Mucosa of descending colon (tissue), 3 donors: ENCODE data around the gene TARBP1. TPM values are rescaled to one million over a fixed set of nuclear protein-coding genes. Genes with fewer than 3 reads are reported as not detected.

Source experiments
- ATAC-seq: fragments of 200-7000 bp; cut with Tn5 transposase; one replicate; pipeline ENCODE4 v1.9.1; 2020; ENCODE audit warnings: mild to moderate bottlenecking, moderate library complexity
- DNase-seq, 3 donors: peaks; one replicate each; pipeline ENCODE4 v3.0.0-alpha.2; 2020
- H3K36me3 ChIP-seq: fragments of 200-600 bp; one replicate; pipeline ENCODE4 v1.8.0; 2021; ENCODE audit warnings: low read depth, mild to moderate bottlenecking
- H3K4me1 ChIP-seq: fragments of 200-600 bp; one replicate; pipeline ENCODE4 v1.8.0; 2021; ENCODE audit warnings: low read depth, mild to moderate bottlenecking
- H3K4me3 ChIP-seq: fragments of 200-600 bp; one replicate; pipeline ENCODE4 v1.8.0; 2021; ENCODE audit warnings: mild to moderate bottlenecking
- H3K9me3 ChIP-seq: fragments of 200-600 bp; one replicate; pipeline ENCODE4 v1.8.0; 2021; ENCODE audit warnings: mild to moderate bottlenecking
- intact Hi-C, 2 donors: fragments of 100-400 bp; cut with DNase I in 1 of 2; cut with micrococcal nuclease in 1 of 2; formaldehyde crosslinking; loops; one replicate each; pipeline versions ENCODE4 v1.11.0 to v1.11.1; 2022; cut with DNase I, micrococcal nuclease
- total RNA-seq, 3 donors: library from RNA; stranded (reverse); fragmentation: NEBNext Ultra II Directional in 2 of 3; extraction: Animal tissue kit (Norgen Biotek cat#: 25700) in 2 of 3; gene quantifications; one replicate each; pipeline versions ENCODE4 v1.2.1 to v1.2.4, GENCODE V29; 2021 to 2023
- TF ChIP-seq, protein P1 (sequence below): fragments of 200-600 bp; IDR thresholded peaks from one replicate; pipeline ENCODE4 v1.8.0; 2022; ENCODE audit warnings: antibody characterized with exemption, mild to moderate bottlenecking
- donor health status: DM: no; HTN: no; CAD: no; lungs with moderate emphysema.
- donor health status: DM: no; HTN: no; CAD: no.
- donor health status: DM: no; HTN: yes; CAD: no.

Gene TARBP1
- total RNA-seq, 3 donors from 2014 or later = 16.2 to 29.5 (median 23.5) TPM

DNA sequence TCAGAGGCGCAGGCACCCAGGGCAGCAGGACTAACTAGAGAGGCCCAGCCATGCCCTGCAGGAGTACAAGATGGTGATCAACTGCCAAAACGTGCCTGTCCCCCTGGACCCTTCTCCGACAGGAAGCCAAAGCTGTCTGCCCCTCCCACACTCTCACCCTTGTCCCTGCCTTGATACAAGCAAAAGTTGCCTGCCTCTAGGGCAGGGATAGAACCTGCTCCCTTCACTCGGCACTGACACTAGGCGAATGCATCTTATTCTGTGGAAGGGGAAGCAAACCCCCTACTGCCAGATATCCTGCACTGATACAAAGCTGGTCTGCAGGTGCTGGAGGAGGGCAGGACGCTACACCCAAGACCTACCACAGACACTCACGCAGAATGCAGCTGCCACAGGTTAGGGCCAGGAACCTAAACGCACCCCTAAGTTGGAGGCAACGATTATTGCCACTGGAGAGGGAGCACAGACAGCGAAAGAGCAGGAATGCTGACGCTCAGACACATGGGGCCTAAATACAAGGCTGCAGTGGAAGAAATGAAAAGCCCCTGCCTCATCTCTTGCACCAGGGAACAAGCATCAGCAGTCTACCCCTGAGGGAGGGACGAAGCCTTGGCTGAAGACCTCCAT lies 3.7 kb downstream of the TARBP1 start:
- Histone ChIP-seq H3K9me3 (no peaks in the 10 kb centered on the region), H3K36me3 (no peaks in the 10 kb centered on the region), H3K4me3 (no peak overlapping the region), H3K4me1 (no peaks in the 10 kb centered on the region)
- intact Hi-C loops = no loop called here
- TF ChIP-seq, protein P1, sequence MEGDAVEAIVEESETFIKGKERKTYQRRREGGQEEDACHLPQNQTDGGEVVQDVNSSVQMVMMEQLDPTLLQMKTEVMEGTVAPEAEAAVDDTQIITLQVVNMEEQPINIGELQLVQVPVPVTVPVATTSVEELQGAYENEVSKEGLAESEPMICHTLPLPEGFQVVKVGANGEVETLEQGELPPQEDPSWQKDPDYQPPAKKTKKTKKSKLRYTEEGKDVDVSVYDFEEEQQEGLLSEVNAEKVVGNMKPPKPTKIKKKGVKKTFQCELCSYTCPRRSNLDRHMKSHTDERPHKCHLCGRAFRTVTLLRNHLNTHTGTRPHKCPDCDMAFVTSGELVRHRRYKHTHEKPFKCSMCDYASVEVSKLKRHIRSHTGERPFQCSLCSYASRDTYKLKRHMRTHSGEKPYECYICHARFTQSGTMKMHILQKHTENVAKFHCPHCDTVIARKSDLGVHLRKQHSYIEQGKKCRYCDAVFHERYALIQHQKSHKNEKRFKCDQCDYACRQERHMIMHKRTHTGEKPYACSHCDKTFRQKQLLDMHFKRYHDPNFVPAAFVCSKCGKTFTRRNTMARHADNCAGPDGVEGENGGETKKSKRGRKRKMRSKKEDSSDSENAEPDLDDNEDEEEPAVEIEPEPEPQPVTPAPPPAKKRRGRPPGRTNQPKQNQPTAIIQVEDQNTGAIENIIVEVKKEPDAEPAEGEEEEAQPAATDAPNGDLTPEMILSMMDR = no peak
- no peak for DNase-seq
- no peak for ATAC-seq

DNA sequence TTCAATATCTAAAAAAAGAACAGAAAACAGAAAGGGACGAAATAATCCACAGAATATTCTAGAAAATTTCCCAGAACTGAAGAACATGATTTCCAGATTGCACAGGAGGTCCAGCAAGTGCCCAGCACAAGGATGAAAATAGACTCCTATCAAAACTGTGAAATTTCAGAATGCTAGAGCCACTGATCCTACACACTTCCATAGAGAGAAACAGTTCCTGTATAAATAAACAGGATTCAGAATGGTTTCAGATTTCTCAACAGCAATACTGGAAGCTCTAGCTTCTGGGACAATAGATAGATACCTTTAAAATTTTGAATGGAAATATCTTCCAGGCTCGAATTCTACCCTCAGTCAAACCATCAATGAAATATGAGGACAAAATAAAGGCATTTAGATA lies 4.6 kb downstream of the TARBP1 start:
- DNase-seq (no peak), ATAC-seq (no peak)
- intact Hi-C loops = no loop called here
- Histone ChIP-seq H3K4me1 (no peaks in the 10 kb centered on the region), H3K9me3 (no peaks in the 10 kb centered on the region), H3K36me3 (no peaks in the 10 kb centered on the region), H3K4me3 (no peak overlapping the region)
- TF ChIP-seq, protein P1 = no peak

GRCh38 chr1:234473118-234473517 lies 5.9 kb downstream of the TARBP1 start:
- Histone ChIP-seq H3K4me3 (no peak overlapping the region), H3K9me3 (no peaks in the 10 kb centered on the region), H3K36me3 (no peaks in the 10 kb centered on the region), H3K4me1 (no peaks in the 10 kb centered on the region)
- DNase-seq = no peak
- intact Hi-C loops = no loop called here
- TF ChIP-seq, protein P1 = no peak
- no peak for ATAC-seq

DNA sequence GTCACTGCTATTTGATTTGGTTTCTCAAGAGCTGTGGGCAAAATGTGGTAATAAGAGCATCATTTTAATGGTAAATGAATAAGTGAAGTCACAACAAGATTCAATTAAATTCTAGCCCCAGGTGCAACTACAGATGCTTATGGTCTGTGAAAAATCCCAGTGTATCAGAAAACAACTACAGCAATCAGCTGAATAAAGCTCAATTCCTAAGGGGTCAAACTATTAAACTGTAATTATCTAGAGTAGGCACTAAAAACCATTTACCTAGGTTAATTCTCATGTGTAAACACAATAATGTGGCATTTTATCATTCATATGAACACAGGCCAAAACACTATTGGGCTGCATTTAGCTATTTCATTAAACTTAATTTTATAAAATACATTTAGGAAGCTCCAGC lies 9.6 kb downstream of the TARBP1 start:
- TF ChIP-seq, protein P1 = no peak
- Histone ChIP-seq H3K9me3 (no peaks in the 10 kb centered on the region), H3K4me3 (no peak overlapping the region), H3K36me3 (no peaks in the 10 kb centered on the region), H3K4me1 (no peaks in the 10 kb centered on the region)
- no peak for ATAC-seq
- intact Hi-C loops = no loop called here
- no peak for DNase-seq

DNA sequence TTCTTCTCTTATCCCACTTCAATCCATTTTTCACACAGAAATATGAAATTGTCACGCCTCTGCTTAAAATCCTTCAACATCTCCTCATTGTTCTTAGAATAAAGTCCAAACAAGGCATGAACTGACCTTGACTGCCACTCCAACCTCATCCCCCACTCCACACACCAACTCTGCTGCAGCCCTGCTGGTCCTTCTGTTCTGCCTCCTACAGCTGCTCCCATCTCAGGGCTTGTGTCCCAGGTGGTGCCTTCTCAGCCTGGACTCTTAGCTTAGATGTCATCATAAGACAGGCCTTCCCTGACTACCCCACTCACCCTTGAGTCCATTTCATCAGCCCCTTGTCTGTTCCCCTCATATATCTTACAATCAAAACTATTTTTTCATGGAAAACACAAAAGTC lies 10.4 kb downstream of the TARBP1 start:
- ATAC-seq (no peak), DNase-seq (no peak)
- Histone ChIP-seq H3K9me3 (no peaks in the 10 kb centered on the region), H3K4me3 (no peak overlapping the region), H3K36me3 (no peaks in the 10 kb centered on the region), H3K4me1 (no peaks in the 10 kb centered on the region)
- intact Hi-C loops = no loop called here
- TF ChIP-seq, protein P1 = no peak

GRCh38 chr1:234467821-234468220 lies 11.2 kb downstream of the TARBP1 start:
- TF ChIP-seq, protein P1 = no peak
- H3K36me3 ChIP-seq = no peaks in the 10 kb centered on the region
- no peak overlapping the region for H3K4me3 ChIP-seq
- no peaks in the 10 kb centered on the region for H3K4me1 ChIP-seq
- ATAC-seq = no peak
- no peak for DNase-seq
- intact Hi-C loops = no loop called here
- H3K9me3 ChIP-seq = no peaks in the 10 kb centered on the region
